ENCODE data around the gene VPS8. TPM values are rescaled to one million over a fixed set of nuclear protein-coding genes. Genes with fewer than 3 reads are reported as not detected.

Gene VPS8
- total RNA-seq, 3 donors from 2014 or later (not counting 1 experiment from before 2014, with no cell fraction given), result 89.3 to 127 (median 115) TPM

DNA sequence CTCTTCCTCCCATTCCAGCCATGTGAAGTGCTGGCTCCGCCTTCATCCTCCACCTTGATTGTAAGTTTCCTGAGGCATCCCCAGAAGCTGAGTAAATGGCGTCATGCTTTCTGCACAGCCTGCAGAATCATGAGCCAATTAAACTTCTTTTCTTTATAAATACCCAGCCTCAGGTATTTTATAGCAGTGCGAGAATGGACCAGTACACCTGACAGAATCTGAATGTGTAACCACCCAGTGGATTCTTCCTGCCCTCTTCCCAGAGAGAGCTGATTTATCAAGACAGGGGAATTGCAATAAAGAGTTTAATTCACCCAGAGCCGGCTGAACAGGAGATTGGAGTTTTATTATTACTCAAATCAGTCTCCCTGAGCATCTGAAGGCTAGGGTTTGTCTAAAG lies 254.3 kb downstream of the VPS8 start:
- no peak overlapping the region for H3K27ac ChIP-seq (ENCODE audit: low read length)
- H3K9me3 ChIP-seq (ENCODE audit: control insufficient read depth, insufficient read depth, low read length), result no peaks in the 10 kb centered on the region
- Mint-ChIP-seq H3K9me3 (no peaks in the 10 kb centered on the region), H3K4me3 (no peak overlapping the region), H3K4me1 (no peaks in the 10 kb centered on the region), H3K27me3 (ENCODE audit: low read depth in 2 of 2) (no peaks in the 10 kb centered on the region), H3K36me3 (no peaks in the 10 kb centered on the region), H3K27ac (no peak overlapping the region)
- H3K4me3 ChIP-seq (ENCODE audit: low read length), result no peak overlapping the region
- no peak for ATAC-seq
- no peaks in the 10 kb centered on the region for H3K27me3 ChIP-seq (ENCODE audit: control insufficient read depth, insufficient read depth, low read length)
- no peaks in the 10 kb centered on the region for H3K4me1 ChIP-seq (ENCODE audit: control insufficient read depth, insufficient read depth, low read length)
- 96% methylated on average over 4 of the region's 4 CpGs for WGBS (ENCODE audit: insufficient coverage)
- H3K36me3 ChIP-seq (ENCODE audit: control insufficient read depth, insufficient read depth, low read length), result no peaks in the 10 kb centered on the region
- no peak for DNase-seq
- intact Hi-C loops (cut with micrococcal nuclease), result no loop called here
- no peak for TF ChIP-seq CTCF (IDR thresholded peaks at IDR 0.05)

DNA sequence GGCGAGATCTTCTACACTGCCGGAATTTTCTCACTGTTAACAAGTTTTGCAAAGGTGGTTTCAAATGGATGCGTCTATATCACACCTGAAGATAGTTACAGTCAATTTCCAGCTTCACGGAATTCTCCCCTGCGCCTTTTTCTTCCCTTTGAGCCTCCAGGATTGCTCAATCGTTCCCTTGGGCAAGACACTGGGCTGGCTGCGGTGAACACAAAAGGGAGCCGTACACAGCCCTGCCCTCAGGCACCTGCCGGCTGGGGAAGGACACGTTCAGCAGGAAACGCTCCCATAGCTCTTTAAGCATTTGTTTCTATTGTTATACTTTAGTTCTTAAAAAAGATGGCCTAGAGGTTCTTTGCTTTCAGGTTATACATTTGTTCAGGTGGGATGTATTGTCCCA lies 255.2 kb downstream of the VPS8 start:
- Histone ChIP-seq H3K27me3 (ENCODE audit: control insufficient read depth, insufficient read depth, low read length) (no peaks in the 10 kb centered on the region), H3K4me1 (ENCODE audit: control insufficient read depth, insufficient read depth, low read length) (no peaks in the 10 kb centered on the region), H3K36me3 (ENCODE audit: control insufficient read depth, insufficient read depth, low read length) (no peaks in the 10 kb centered on the region), H3K4me3 (ENCODE audit: low read length) (no peak overlapping the region), H3K27ac (ENCODE audit: low read length) (no peak overlapping the region), H3K9me3 (ENCODE audit: control insufficient read depth, insufficient read depth, low read length) (no peaks in the 10 kb centered on the region)
- TF ChIP-seq CTCF (IDR thresholded peaks at IDR 0.05), result no peak
- no peak for ATAC-seq
- Mint-ChIP-seq H3K27me3 (ENCODE audit: low read depth in 2 of 2) (no peaks in the 10 kb centered on the region), H3K36me3 (no peaks in the 10 kb centered on the region), H3K4me3 (no peak overlapping the region), H3K9me3 (no peaks in the 10 kb centered on the region), H3K27ac (no peak overlapping the region), H3K4me1 (no peaks in the 10 kb centered on the region)
- intact Hi-C loops (cut with micrococcal nuclease), result no loop called here
- no peak for DNase-seq
- WGBS (ENCODE audit: insufficient coverage), result 97% methylated on average over 11 of the region's 11 CpGs

- H3K36me3 Mint-ChIP-seq, result no peaks in the 10 kb centered on the region
- Histone ChIP-seq H3K9me3 (ENCODE audit: control insufficient read depth, insufficient read depth, low read length) (no peaks in the 10 kb centered on the region), H3K4me1 (ENCODE audit: control insufficient read depth, insufficient read depth, low read length) (no peaks in the 10 kb centered on the region), H3K27ac (ENCODE audit: low read length) (no peak overlapping the region), H3K4me3 (ENCODE audit: low read length) (no peak overlapping the region), H3K36me3 (ENCODE audit: control insufficient read depth, insufficient read depth, low read length) (no peaks in the 10 kb centered on the region), H3K27me3 (ENCODE audit: control insufficient read depth, insufficient read depth, low read length) (no peaks in the 10 kb centered on the region)
- no peaks in the 10 kb centered on the region for H3K9me3 Mint-ChIP-seq
- DNase-seq (no peak), ATAC-seq (no peak)
- intact Hi-C loops (cut with micrococcal nuclease), result no loop called here
- no peaks in the 10 kb centered on the region for H3K4me1 Mint-ChIP-seq
- no peak for TF ChIP-seq CTCF (IDR thresholded peaks at IDR 0.05)
- H3K27ac Mint-ChIP-seq, result no peak overlapping the region
- no peaks in the 10 kb centered on the region for H3K27me3 Mint-ChIP-seq (ENCODE audit: low read depth in 2 of 2)
- 80% methylated on average over 28 of the region's 28 CpGs for WGBS (ENCODE audit: insufficient coverage)
- no peak overlapping the region for H3K4me3 Mint-ChIP-seq
Measured at GRCh38 chr3:185069037-185070030, 257.4 kb downstream of the VPS8 start.

All from natural killer cell (primary cell).